HL-60/S4 (cell line): ENCODE data around the gene MRFAP1.

Source experiments
- in situ Hi-C: fragments of 300-500 bp; cut with MboI; formaldehyde crosslinking; loops from 2 replicates; pipeline ENCODE4 v1.14.3; 2022; ENCODE audit warnings: low sequenced_read_pairs

MRFAP1 gene

GRCh38 chr4:6640292-6641163 is at the start of gene MRFAP1:
MRFAP1 (plus strand) TSS chr4:6640685; CDS start chr4:6640863, 178 bp downstream.
- in situ Hi-C loops, result no loop called here

- in situ Hi-C loops, result no loop called here
These were observed 49.2 kb upstream of the MRFAP1 start for GRCh38 chr4:6591313-6591712.

GRCh38 chr4:6591781-6592180 is 48.7 kb upstream of the MRFAP1 start:
- in situ Hi-C loops, result no loop called here

GRCh38 chr4:6592804-6593563 is 47.5 kb upstream of the MRFAP1 start:
- in situ Hi-C loops, result no loop called here

GRCh38 chr4:6594341-6594740 is 46.1 kb upstream of the MRFAP1 start:
- in situ Hi-C loops, result no loop called here

GRCh38 chr4:6594826-6595355 is 45.6 kb upstream of the MRFAP1 start:
- in situ Hi-C loops, result no loop called here

- in situ Hi-C loops, result no loop called here
These were observed 44.5 kb upstream of the MRFAP1 start for GRCh38 chr4:6595897-6596537.

- in situ Hi-C loops, result no loop called here
These were observed 43.5 kb upstream of the MRFAP1 start for GRCh38 chr4:6596948-6597347.

GRCh38 chr4:6598127-6598526 is 42.4 kb upstream of the MRFAP1 start:
- in situ Hi-C loops, result no loop called here

GRCh38 chr4:6598641-6599040 is 41.8 kb upstream of the MRFAP1 start:
- in situ Hi-C loops, result no loop called here

GRCh38 chr4:6601661-6602250 is 38.7 kb upstream of the MRFAP1 start:
- in situ Hi-C loops, result no loop called here

GRCh38 chr4:6602289-6602688 is 38.2 kb upstream of the MRFAP1 start:
- in situ Hi-C loops, result no loop called here

- in situ Hi-C loops, result no loop called here
These were observed 37.4 kb upstream of the MRFAP1 start for GRCh38 chr4:6603128-6603527.

GRCh38 chr4:6605114-6605513 is 35.4 kb upstream of the MRFAP1 start:
- in situ Hi-C loops, result no loop called here

GRCh38 chr4:6605605-6606004 is 34.9 kb upstream of the MRFAP1 start:
- in situ Hi-C loops, result no loop called here

- in situ Hi-C loops, result no loop called here
These were observed 33.8 kb upstream of the MRFAP1 start for GRCh38 chr4:6606465-6607235.

GRCh38 chr4:6607368-6608055 is 33.0 kb upstream of the MRFAP1 start:
- in situ Hi-C loops, result no loop called here

GRCh38 chr4:6608758-6609414 is 31.6 kb upstream of the MRFAP1 start:
- in situ Hi-C loops, result no loop called here
